WTC11 (cell line): ENCODE data around the gene PCIF1. TPM values are rescaled to one million over a fixed set of nuclear protein-coding genes. Genes with fewer than 3 reads are reported as not detected.
A peak's percentile ranks its signal among the peaks of the same experiment; 100 is the strongest.

Experiments
- ARID4B ChIP-seq: sonication (generic); formaldehyde crosslinking; IDR thresholded peaks from 2 replicates; pipeline ENCODE4 v1.8.0; 2023; ENCODE audit warnings: missing genetic modification reagents, mild to moderate bottlenecking, borderline replicate concordance
- CBFB ChIP-seq: sonication (generic); formaldehyde crosslinking; IDR thresholded peaks from 2 replicates; pipeline ENCODE4 v1.8.1; 2022; ENCODE audit warnings: mild to moderate bottlenecking, low read depth, missing genetic modification reagents
- CREB1 ChIP-seq: sonication (generic); formaldehyde crosslinking; IDR thresholded peaks from 2 replicates; pipeline ENCODE4 v1.8.0; 2023; ENCODE audit warnings: mild to moderate bottlenecking, missing genetic modification reagents
- E2F4 ChIP-seq: sonication (generic); formaldehyde crosslinking; IDR thresholded peaks from 2 replicates; pipeline ENCODE4 v1.8.1; 2022; ENCODE audit warnings: low read depth, mild to moderate bottlenecking, moderate library complexity, missing genetic modification reagents, borderline replicate concordance
- ERG ChIP-seq: fragments of 250-450 bp; sonication (Bioruptor Pico); IDR thresholded peaks from 2 replicates; pipeline ENCODE4 v1.8.0; 2021; ENCODE audit warnings: mild to moderate bottlenecking
- FOXP4 ChIP-seq: sonication (generic); formaldehyde crosslinking; IDR thresholded peaks from 2 replicates; pipeline ENCODE4 v1.8.0; 2022; ENCODE audit warnings: mild to moderate bottlenecking, missing genetic modification reagents
- JAZF1 ChIP-seq: fragments of 250-450 bp; sonication (Bioruptor Pico); IDR thresholded peaks from 2 replicates; pipeline ENCODE4 v1.9.0; 2021; ENCODE audit warnings: moderate library complexity, mild to moderate bottlenecking, inconsistent platforms
- KAT7 ChIP-seq: sonication (generic); formaldehyde crosslinking; IDR thresholded peaks from 2 replicates; pipeline ENCODE4 v1.8.1; 2023; ENCODE audit warnings: missing genetic modification reagents, mild to moderate bottlenecking, borderline replicate concordance
- MLX ChIP-seq: sonication (generic); formaldehyde crosslinking; IDR thresholded peaks from 2 replicates; pipeline ENCODE4 v1.8.1; 2023; ENCODE audit warnings: mild to moderate bottlenecking, missing genetic modification reagents, moderate library complexity
- PREB ChIP-seq: sonication (generic); formaldehyde crosslinking; IDR thresholded peaks from 2 replicates; pipeline ENCODE4 v1.8.1; 2022; ENCODE audit warnings: mild to moderate bottlenecking, missing genetic modification reagents, moderate library complexity, borderline replicate concordance
- SMAD3 ChIP-seq: sonication (generic); formaldehyde crosslinking; IDR thresholded peaks from 2 replicates; pipeline ENCODE4 v1.8.0; 2022; ENCODE audit warnings: missing genetic modification reagents, mild to moderate bottlenecking, borderline replicate concordance
- SMAD4 ChIP-seq: sonication (generic); formaldehyde crosslinking; IDR thresholded peaks from 2 replicates; pipeline ENCODE4 v1.8.0; 2022; ENCODE audit warnings: mild to moderate bottlenecking, missing genetic modification reagents
- STAT6 ChIP-seq: sonication (generic); formaldehyde crosslinking; conservative IDR thresholded peaks from 2 replicates; pipeline ENCODE4 v1.8.1; 2023; ENCODE audit warnings: mild to moderate bottlenecking, low read depth, missing genetic modification reagents, moderate library complexity
- TCF7 ChIP-seq: sonication (generic); formaldehyde crosslinking; IDR thresholded peaks from 2 replicates; pipeline ENCODE4 v1.8.0; 2022; ENCODE audit warnings: mild to moderate bottlenecking, low read depth, missing genetic modification reagents, moderate library complexity
- USF1 ChIP-seq: sonication (generic); formaldehyde crosslinking; IDR thresholded peaks from 2 replicates; pipeline ENCODE4 v1.8.0; 2022; ENCODE audit warnings: mild to moderate bottlenecking, missing genetic modification reagents
- ZBTB43 ChIP-seq: sonication (generic); formaldehyde crosslinking; IDR thresholded peaks from 2 replicates; pipeline ENCODE4 v1.8.1; 2023; ENCODE audit warnings: mild to moderate bottlenecking, missing genetic modification reagents
- ZMAT4 ChIP-seq: fragments of 250-450 bp; sonication (Bioruptor Pico); IDR thresholded peaks from 2 replicates; pipeline ENCODE4 v1.9.0; 2021; ENCODE audit warnings: mild to moderate bottlenecking
- ZNF121 ChIP-seq: sonication (generic); formaldehyde crosslinking; IDR thresholded peaks from 2 replicates; pipeline ENCODE4 v1.8.0; 2023; ENCODE audit warnings: missing genetic modification reagents
- ZNF416 ChIP-seq: fragments of 250-450 bp; sonication (Bioruptor Pico); IDR thresholded peaks from 2 replicates; pipeline ENCODE4 v1.9.0; 2021; ENCODE audit warnings: mild to moderate bottlenecking, inconsistent platforms
- ZNF512 ChIP-seq: sonication (generic); formaldehyde crosslinking; IDR thresholded peaks from 2 replicates; pipeline ENCODE4 v1.8.1; 2022; ENCODE audit warnings: missing genetic modification reagents, borderline replicate concordance
- total RNA-seq: library from RNA; stranded (reverse); gene quantifications from 3 replicates; pipeline ENCODE4 v1.2.3, GENCODE V29; 2021

Gene PCIF1
- total RNA-seq, 1 experiment from 2014 or later: 42.2 TPM

- TF ChIP-seq FOXP4 (CRISPR knock-in tag) (no peak), SMAD3 (CRISPR knock-in tag) (no peak), ZNF121 (CRISPR knock-in tag) (no peak), PREB (no peak; the same call in 1 of the 2 replicates), ARID4B (no peak), ZMAT4 (CRISPR knock-in tag) (no peak), ZBTB43 (CRISPR knock-in tag) (no peak), USF1 (CRISPR knock-in tag) (no peak), E2F4 (CRISPR knock-in tag) (no peak), JAZF1 (CRISPR knock-in tag) (no peak), ERG (CRISPR knock-in tag) (no peak), ZNF416 (CRISPR knock-in tag) (no peak), TCF7 (CRISPR knock-in tag) (no peak), CBFB (CRISPR knock-in tag) (no peak), KAT7 (peak; percentile 32; the same call in 1 of the 2 replicates), SMAD4 (CRISPR knock-in tag) (no peak), MLX (CRISPR knock-in tag) (no peak), ZNF512 (no peak), STAT6 (CRISPR knock-in tag) (no peak), CREB1 (no peak)
Measured at GRCh38 chr20:45934046-45934585, 367 bp upstream of the PCIF1 start (continued).
